Panc1 (cell line): ENCODE results near the gene SDK1. TPM values are rescaled to one million over a fixed set of nuclear protein-coding genes. Genes with fewer than 3 reads are reported as not detected.

ENCODE experiments used
- ATAC-seq: fragments of 200-7000 bp; cut with Tn5 transposase; 2 replicates; pipeline ENCODE4 v1.9.1; 2020; ENCODE audit warnings: mild to moderate bottlenecking, moderate library complexity
- BruUV-seq: library from RNA; stranded (reverse); fragments of 400-500 nt; replicated peaks from 2 replicates; lab custom pipeline; 2021; lab: Mats Ljungman, UMichigan
- CTCF ChIA-PET: fragments of 300-600 bp; sonication (Branson Sonifier 250); formaldehyde crosslinking; loops from one replicate; lab custom pipeline; 2022; ENCODE audit warnings: antibody characterized with exemption; lab: Charles Lee
- POLR2A ChIA-PET: fragments of 300-600 bp; sonication (Branson Sonifier 250); formaldehyde crosslinking; loops from one replicate; lab custom pipeline; 2022; ENCODE audit warnings: antibody characterized with exemption; lab: Charles Lee
- DNase-seq: peaks from one replicate; pipeline ENCODE4 v3.0.0-alpha.2; 2010; ENCODE audit warnings: low read depth, low spot score
- H3K27ac ChIP-seq: 2 replicates; pipeline ENCODE4 v1.5.1; 2011; ENCODE audit warnings: mild to moderate bottlenecking, low read length, inconsistent platforms
- H3K27me3 ChIP-seq: fragments of 200-500 bp; sonication (Bioruptor generic); 2 replicates; pipeline ENCODE4 v1.6.0; 2014; ENCODE audit warnings: low read length, inconsistent platforms; ENCODE audit not compliant: control insufficient read depth, insufficient read depth
- H3K36me3 ChIP-seq: fragments of 200-500 bp; sonication (Bioruptor generic); 2 replicates; pipeline ENCODE4 v1.5.1; 2014; ENCODE audit warnings: inconsistent platforms, mild to moderate bottlenecking, low read length, moderate library complexity; ENCODE audit not compliant: control insufficient read depth, insufficient read depth
- H3K4me1 ChIP-seq: 2 replicates; pipeline ENCODE4 v1.5.1; 2011; ENCODE audit warnings: inconsistent platforms, mild to moderate bottlenecking, low read length, moderate library complexity; ENCODE audit not compliant: control insufficient read depth, insufficient read depth
- H3K4me3 ChIP-seq, 2 experiments: 2 replicates each; pipeline ENCODE4 v1.5.1; 2011 to 2012; ENCODE audit warnings: low read depth in 2 of 2, low read length in 2 of 2, mild to moderate bottlenecking in 2 of 2, inconsistent platforms in 1 of 2, moderate library complexity in 1 of 2
- H3K9me3 ChIP-seq: fragments of 200-500 bp; sonication (Bioruptor generic); 2 replicates; pipeline ENCODE4 v1.5.1; 2014; ENCODE audit warnings: low read depth, mild to moderate bottlenecking, inconsistent platforms, low read length, moderate library complexity; ENCODE audit not compliant: control insufficient read depth, insufficient read depth
- POLR2AphosphoS5 ChIP-seq: IDR thresholded peaks from 2 replicates; pipeline ENCODE4 v1.6.1; 2012; ENCODE audit warnings: mild to moderate bottlenecking, low read depth, low read length, moderate library complexity
- SIN3A ChIP-seq: IDR thresholded peaks from 2 replicates; pipeline ENCODE4 v1.6.1; 2012; ENCODE audit warnings: low read depth, mild to moderate bottlenecking, low read length, moderate library complexity, borderline replicate concordance; ENCODE audit not compliant: insufficient read depth
- TCF7L2 ChIP-seq: IDR thresholded peaks from 2 replicates; pipeline ENCODE4 v1.6.1; 2011; ENCODE audit warnings: mild to moderate bottlenecking, low read depth, low read length, inconsistent platforms
- in situ Hi-C: cut with HindIII; loops from 2 replicates; pipeline ENCODE4 v1.10.0; 2016; ENCODE audit warnings: low sequenced_read_pairs, low pct_unique_long_range_greater_than_20kb
- intact Hi-C: fragments of 100-400 bp; cut with micrococcal nuclease; formaldehyde crosslinking; loops from one replicate; pipeline ENCODE4 v1.10.0; 2022; ENCODE audit not compliant: unreplicated experiment
- total RNA-seq: library from RNA; stranded (reverse); gene quantifications from one replicate; pipeline ENCODE4 v1.2.1, GENCODE V29; 2021; ENCODE audit not compliant: unreplicated experiment
- TF ChIP-seq, protein P1 (sequence below): fragments of 450-650 bp; IDR thresholded peaks from 2 replicates; pipeline ENCODE4 v1.5.1; 2017; ENCODE audit warnings: mild to moderate bottlenecking
- TF ChIP-seq, protein P2 (sequence below), 2 experiments: IDR thresholded peaks; 2 replicates each; pipeline ENCODE4 v1.6.1; 2011 to 2012; ENCODE audit warnings: low read depth in 2 of 2, control low read depth in 1 of 2, low read length in 1 of 2, mild to moderate bottlenecking in 1 of 2, moderate library complexity in 1 of 2; ENCODE audit not compliant: insufficient read depth in 1 of 2

SDK1 gene
- total RNA-seq, 1 experiment from 2014 or later, result 47.4 TPM

DNA sequence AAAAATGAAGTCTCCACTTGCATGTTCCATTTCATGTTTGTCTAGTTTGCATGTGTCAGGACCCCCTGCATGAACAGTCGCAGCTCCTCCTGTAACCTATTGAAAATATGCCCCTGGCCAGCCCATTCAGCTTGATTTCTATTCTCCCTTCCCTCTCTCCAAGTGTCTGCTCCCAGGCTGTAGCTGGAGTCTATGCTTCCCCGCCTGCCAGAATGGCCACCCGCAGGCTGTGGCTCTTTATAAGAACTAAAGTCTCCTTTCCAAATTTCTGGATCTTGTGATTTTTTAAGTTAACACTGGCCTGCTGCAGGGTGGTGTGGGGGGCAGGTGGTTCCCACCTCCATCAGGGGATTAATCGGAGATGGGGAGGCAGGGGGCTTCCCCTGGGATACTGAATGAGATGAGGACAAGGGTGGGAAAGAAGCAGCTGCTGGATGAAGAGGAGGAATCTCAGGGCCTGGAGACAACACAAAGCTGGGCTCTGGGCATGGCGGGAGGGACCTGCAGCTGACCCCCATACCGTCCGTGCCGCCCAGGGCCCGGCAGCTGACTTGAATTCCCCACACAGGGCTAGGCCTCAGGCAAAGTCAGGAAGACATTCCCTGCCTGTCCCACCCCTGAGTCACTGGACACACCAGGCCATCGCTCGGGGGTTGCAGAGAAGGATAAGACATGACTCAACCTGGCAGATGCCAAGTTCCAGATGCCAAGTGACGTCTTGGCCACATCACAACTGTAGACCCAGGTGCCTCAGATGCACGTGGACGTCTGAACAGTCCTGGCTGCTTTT is 981.6 kb downstream of the SDK1 start:
- in situ Hi-C loops, result no loop called here
- Histone ChIP-seq H3K36me3 (no peaks in the 10 kb centered on the region), H3K27me3 (no peaks in the 10 kb centered on the region), H3K4me1 (no peaks in the 10 kb centered on the region), H3K27ac (no peak overlapping the region), H3K9me3 (no peaks in the 10 kb centered on the region), H3K4me3 (no peak overlapping the region)
- ATAC-seq, result peak; percentile 82
- no peak for TF ChIP-seq SIN3A
- TF ChIP-seq TCF7L2, result no peak
- TF ChIP-seq, protein P1, sequence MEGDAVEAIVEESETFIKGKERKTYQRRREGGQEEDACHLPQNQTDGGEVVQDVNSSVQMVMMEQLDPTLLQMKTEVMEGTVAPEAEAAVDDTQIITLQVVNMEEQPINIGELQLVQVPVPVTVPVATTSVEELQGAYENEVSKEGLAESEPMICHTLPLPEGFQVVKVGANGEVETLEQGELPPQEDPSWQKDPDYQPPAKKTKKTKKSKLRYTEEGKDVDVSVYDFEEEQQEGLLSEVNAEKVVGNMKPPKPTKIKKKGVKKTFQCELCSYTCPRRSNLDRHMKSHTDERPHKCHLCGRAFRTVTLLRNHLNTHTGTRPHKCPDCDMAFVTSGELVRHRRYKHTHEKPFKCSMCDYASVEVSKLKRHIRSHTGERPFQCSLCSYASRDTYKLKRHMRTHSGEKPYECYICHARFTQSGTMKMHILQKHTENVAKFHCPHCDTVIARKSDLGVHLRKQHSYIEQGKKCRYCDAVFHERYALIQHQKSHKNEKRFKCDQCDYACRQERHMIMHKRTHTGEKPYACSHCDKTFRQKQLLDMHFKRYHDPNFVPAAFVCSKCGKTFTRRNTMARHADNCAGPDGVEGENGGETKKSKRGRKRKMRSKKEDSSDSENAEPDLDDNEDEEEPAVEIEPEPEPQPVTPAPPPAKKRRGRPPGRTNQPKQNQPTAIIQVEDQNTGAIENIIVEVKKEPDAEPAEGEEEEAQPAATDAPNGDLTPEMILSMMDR, result no peak
- no peak for TF ChIP-seq POLR2AphosphoS5
- TF ChIP-seq, protein P2, sequence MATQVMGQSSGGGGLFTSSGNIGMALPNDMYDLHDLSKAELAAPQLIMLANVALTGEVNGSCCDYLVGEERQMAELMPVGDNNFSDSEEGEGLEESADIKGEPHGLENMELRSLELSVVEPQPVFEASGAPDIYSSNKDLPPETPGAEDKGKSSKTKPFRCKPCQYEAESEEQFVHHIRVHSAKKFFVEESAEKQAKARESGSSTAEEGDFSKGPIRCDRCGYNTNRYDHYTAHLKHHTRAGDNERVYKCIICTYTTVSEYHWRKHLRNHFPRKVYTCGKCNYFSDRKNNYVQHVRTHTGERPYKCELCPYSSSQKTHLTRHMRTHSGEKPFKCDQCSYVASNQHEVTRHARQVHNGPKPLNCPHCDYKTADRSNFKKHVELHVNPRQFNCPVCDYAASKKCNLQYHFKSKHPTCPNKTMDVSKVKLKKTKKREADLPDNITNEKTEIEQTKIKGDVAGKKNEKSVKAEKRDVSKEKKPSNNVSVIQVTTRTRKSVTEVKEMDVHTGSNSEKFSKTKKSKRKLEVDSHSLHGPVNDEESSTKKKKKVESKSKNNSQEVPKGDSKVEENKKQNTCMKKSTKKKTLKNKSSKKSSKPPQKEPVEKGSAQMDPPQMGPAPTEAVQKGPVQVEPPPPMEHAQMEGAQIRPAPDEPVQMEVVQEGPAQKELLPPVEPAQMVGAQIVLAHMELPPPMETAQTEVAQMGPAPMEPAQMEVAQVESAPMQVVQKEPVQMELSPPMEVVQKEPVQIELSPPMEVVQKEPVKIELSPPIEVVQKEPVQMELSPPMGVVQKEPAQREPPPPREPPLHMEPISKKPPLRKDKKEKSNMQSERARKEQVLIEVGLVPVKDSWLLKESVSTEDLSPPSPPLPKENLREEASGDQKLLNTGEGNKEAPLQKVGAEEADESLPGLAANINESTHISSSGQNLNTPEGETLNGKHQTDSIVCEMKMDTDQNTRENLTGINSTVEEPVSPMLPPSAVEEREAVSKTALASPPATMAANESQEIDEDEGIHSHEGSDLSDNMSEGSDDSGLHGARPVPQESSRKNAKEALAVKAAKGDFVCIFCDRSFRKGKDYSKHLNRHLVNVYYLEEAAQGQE (IDR thresholded peaks at IDR 0.05; ENCODE audit: insufficient read depth in 1 of 2, low read depth in 2 of 2, low read length in 1 of 2), result no peak
- BruUV-seq, result no TSS peak
- peak; percentile 35 for DNase-seq
- intact Hi-C loops, result no loop called here
- CTCF ChIA-PET, result no interaction called here
- POLR2A ChIA-PET, result no interaction called here

DNA sequence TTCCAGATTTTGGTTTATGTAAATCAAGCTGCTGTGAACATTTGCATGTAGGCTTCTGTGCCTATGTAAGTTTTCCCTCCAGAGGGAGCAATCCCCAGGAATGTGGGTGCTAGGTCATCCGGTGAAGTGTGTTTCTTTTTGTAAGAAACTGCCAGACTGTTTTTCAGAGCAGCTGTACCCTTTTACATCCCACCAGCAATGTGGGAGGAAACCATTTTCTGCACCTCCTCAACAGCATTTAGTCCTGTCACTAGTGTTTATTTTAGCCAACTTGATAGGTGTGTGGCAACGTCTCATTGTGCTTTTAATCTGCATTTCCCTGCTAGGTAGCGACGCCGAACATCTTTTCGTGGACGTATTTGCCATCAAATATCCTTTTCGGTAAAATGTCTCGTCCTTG is 985.3 kb downstream of the SDK1 start:
- DNase-seq, result no peak

More for the DNA sequence above, 985.3 kb downstream of the SDK1 start:
- 0 out of 2 replicates have a peak, but pooled peaks cover 3% of the 10 kb centered on the region for H3K9me3 ChIP-seq
- H3K4me1 ChIP-seq, result no peaks in the 10 kb centered on the region
- intact Hi-C loops, result no loop called here
- ChIA-PET POLR2A (no interaction called here), CTCF (interaction anchor here (0.7 kb wide), 1 partner anchor 105 kb away, joined by 4 read pairs; no protein-coding TSS in a partner anchor)
- H3K4me3 ChIP-seq, result no peak overlapping the region
- in situ Hi-C loops, result no loop called here
- BruUV-seq, result no TSS peak
- H3K27me3 ChIP-seq, result peaks cover 6% of the 10 kb centered on the region; the same call in 1 of the 2 replicates
- no peak for ATAC-seq
- no peak overlapping the region for H3K27ac ChIP-seq
- no peak for TF ChIP-seq SIN3A
- no peak for TF ChIP-seq TCF7L2
- TF ChIP-seq, protein P1, result no peak
- TF ChIP-seq POLR2AphosphoS5, result no peak
- TF ChIP-seq, protein P2 (IDR thresholded peaks at IDR 0.05; ENCODE audit: insufficient read depth in 1 of 2, low read depth in 2 of 2, low read length in 1 of 2), result no peak
- H3K36me3 ChIP-seq, result no peaks in the 10 kb centered on the region
